Neural cell (in vitro differentiated cells): Measurements from ENCODE around the gene C8A. TPM values are rescaled to one million over a fixed set of nuclear protein-coding genes. Genes with fewer than 3 reads are reported as not detected.

Experiments used
- H2AFZ ChIP-seq: fragments of 200-600, 300-800 bp; sonication (generic), shearing (Covaris generic); 2 replicates; pipeline ENCODE4 v1.6.0; 2014; ENCODE audit warnings: low read depth, mild to moderate bottlenecking, antibody characterized with exemption, low read length, moderate library complexity
- H3F3A ChIP-seq: fragments of 200-600 bp; shearing (Covaris generic); 2 replicates; pipeline ENCODE4 v1.6.1; 2016; ENCODE audit warnings: mild to moderate bottlenecking, moderate library complexity, mixed read lengths, antibody characterized with exemption, low read length; ENCODE audit not compliant: insufficient read depth, poor library complexity, severe bottlenecking
- H3K27ac ChIP-seq: fragments of 200-600, 300-800 bp; sonication (generic), shearing (Covaris generic); 2 replicates; pipeline ENCODE4 v1.5.1; 2014; ENCODE audit warnings: mild to moderate bottlenecking, low read length, moderate library complexity
- H3K27me3 ChIP-seq: fragments of 300-800, 200-600 bp; sonication (generic), shearing (Covaris generic); 2 replicates; pipeline ENCODE4 v1.6.0; 2014; ENCODE audit warnings: mild to moderate bottlenecking, low read depth, low read length, moderate library complexity; ENCODE audit not compliant: insufficient read depth
- H3K36me3 ChIP-seq: fragments of 300-800, 200-600 bp; sonication (generic), shearing (Covaris generic); 2 replicates; pipeline ENCODE4 v1.5.1; 2014; ENCODE audit warnings: mild to moderate bottlenecking, antibody characterized with exemption, low read length, moderate library complexity; ENCODE audit not compliant: insufficient read depth
- H3K4me2 ChIP-seq: fragments of 300-800, 200-600 bp; sonication (generic), shearing (Covaris generic); 2 replicates; pipeline ENCODE4 v1.6.0; 2014; ENCODE audit warnings: mild to moderate bottlenecking, low read length
- H3K4me3 ChIP-seq: fragments of 300-800, 200-600 bp; sonication (generic), shearing (Covaris generic); 2 replicates; pipeline ENCODE4 v1.5.1; 2014; ENCODE audit warnings: mild to moderate bottlenecking, low read length, moderate library complexity
- H3K79me2 ChIP-seq: fragments of 200-600 bp; shearing (Covaris generic); replicated peaks from 2 replicates; pipeline ENCODE4 v1.6.0; 2014; ENCODE audit warnings: mild to moderate bottlenecking, low read length, moderate library complexity; ENCODE audit not compliant: insufficient read depth
- H3K9ac ChIP-seq: fragments of 300-800, 200-600 bp; sonication (generic), shearing (Covaris generic); 2 replicates; pipeline ENCODE4 v1.6.1; 2016; ENCODE audit warnings: mild to moderate bottlenecking, low read length, mixed read lengths
- H3K9me2 ChIP-seq: fragments of 200-600 bp; shearing (Covaris generic); 2 replicates; pipeline ENCODE4 v1.6.1; 2016; ENCODE audit warnings: mild to moderate bottlenecking, low read length, mixed read lengths; ENCODE audit not compliant: insufficient read depth
- H3K9me3 ChIP-seq: fragments of 200-600, 300-800 bp; sonication (generic), shearing (Covaris generic); 2 replicates; pipeline ENCODE4 v1.6.1; 2016; ENCODE audit warnings: mild to moderate bottlenecking, mixed run types, low read length, moderate library complexity, mixed read lengths
- H4K20me1 ChIP-seq: fragments of 200-600 bp; shearing (Covaris generic); 2 replicates; pipeline ENCODE4 v1.6.1; 2016; ENCODE audit warnings: mild to moderate bottlenecking, mixed run types; ENCODE audit not compliant: insufficient read depth
- CTCF ChIP-seq: fragments of 450-650 bp; IDR thresholded peaks from 2 replicates; pipeline ENCODE4 v1.5.1; 2014; ENCODE audit warnings: antibody characterized with exemption, mild to moderate bottlenecking, moderate library complexity; ENCODE audit not compliant: poor library complexity, severe bottlenecking
- EP300 ChIP-seq: fragments of 450-650 bp; conservative IDR thresholded peaks from 2 replicates; pipeline ENCODE4 v1.6.1; 2014; ENCODE audit warnings: antibody characterized with exemption, mild to moderate bottlenecking, moderate library complexity; ENCODE audit not compliant: poor library complexity, severe bottlenecking
- EZH2 ChIP-seq: fragments of 200-600, 300-800 bp; shearing (Covaris generic), sonication (generic); IDR thresholded peaks from 2 replicates; pipeline ENCODE4 v1.6.1; 2014; ENCODE audit warnings: antibody characterized with exemption, low read length, borderline replicate concordance, mild to moderate bottlenecking; ENCODE audit not compliant: insufficient read depth, poor library complexity, severe bottlenecking
- MXI1 ChIP-seq: fragments of 450-650 bp; conservative IDR thresholded peaks from 2 replicates; pipeline ENCODE4 v1.6.1; 2014; ENCODE audit warnings: antibody characterized with exemption, mild to moderate bottlenecking; ENCODE audit not compliant: poor library complexity, severe bottlenecking
- POLR2AphosphoS5 ChIP-seq: IDR thresholded peaks from 2 replicates; pipeline ENCODE4 v1.6.1; 2012
- RAD21 ChIP-seq: fragments of 450-650 bp; conservative IDR thresholded peaks from 2 replicates; pipeline ENCODE4 v1.6.1; 2014; ENCODE audit warnings: antibody characterized with exemption, mild to moderate bottlenecking, moderate library complexity
- SMC3 ChIP-seq: fragments of 450-650 bp; conservative IDR thresholded peaks from 2 replicates; pipeline ENCODE4 v1.6.1; 2014; ENCODE audit warnings: antibody characterized with exemption, mild to moderate bottlenecking, moderate library complexity; ENCODE audit not compliant: poor library complexity
- TAF1 ChIP-seq: IDR thresholded peaks from 2 replicates; pipeline ENCODE4 v1.6.1; 2012; ENCODE audit warnings: low read depth
- polyA plus RNA-seq: library from polyadenylated mRNA; depleted of rRNA; stranded (reverse); fragments of >200 nt; gene quantifications from 2 replicates; pipeline ENCODE4 v1.2.3, GENCODE V29; 2014
- TF ChIP-seq, protein P1 (sequence below): IDR thresholded peaks from 2 replicates; pipeline ENCODE4 v1.6.1; 2012; ENCODE audit warnings: borderline replicate concordance

Gene C8A
- polyA plus RNA-seq, 1 donor from 2014 or later: not detected

GRCh38 chr1:56833088-56833487 lies 21.5 kb upstream of the C8A start:
- Histone ChIP-seq H3K36me3 (no peaks in the 10 kb centered on the region), H3K27me3 (no peaks in the 10 kb centered on the region), H4K20me1 (no peaks in the 10 kb centered on the region), H3K27ac (no peak overlapping the region), H3K9ac (no peak overlapping the region), H3K4me3 (no peak overlapping the region), H3F3A (no peaks in the 10 kb centered on the region), H3K79me2 (no peaks in the 10 kb centered on the region), H3K9me3 (no peaks in the 10 kb centered on the region), H2AFZ (no peak overlapping the region), H3K4me2 (no peak overlapping the region), H3K9me2 (no peaks in the 10 kb centered on the region)
- TF ChIP-seq SMC3 (peak; percentile 69), CTCF (peak; percentile 61), EZH2 (no peak), RAD21 (peak; percentile 72)
- TF ChIP-seq, protein P1, sequence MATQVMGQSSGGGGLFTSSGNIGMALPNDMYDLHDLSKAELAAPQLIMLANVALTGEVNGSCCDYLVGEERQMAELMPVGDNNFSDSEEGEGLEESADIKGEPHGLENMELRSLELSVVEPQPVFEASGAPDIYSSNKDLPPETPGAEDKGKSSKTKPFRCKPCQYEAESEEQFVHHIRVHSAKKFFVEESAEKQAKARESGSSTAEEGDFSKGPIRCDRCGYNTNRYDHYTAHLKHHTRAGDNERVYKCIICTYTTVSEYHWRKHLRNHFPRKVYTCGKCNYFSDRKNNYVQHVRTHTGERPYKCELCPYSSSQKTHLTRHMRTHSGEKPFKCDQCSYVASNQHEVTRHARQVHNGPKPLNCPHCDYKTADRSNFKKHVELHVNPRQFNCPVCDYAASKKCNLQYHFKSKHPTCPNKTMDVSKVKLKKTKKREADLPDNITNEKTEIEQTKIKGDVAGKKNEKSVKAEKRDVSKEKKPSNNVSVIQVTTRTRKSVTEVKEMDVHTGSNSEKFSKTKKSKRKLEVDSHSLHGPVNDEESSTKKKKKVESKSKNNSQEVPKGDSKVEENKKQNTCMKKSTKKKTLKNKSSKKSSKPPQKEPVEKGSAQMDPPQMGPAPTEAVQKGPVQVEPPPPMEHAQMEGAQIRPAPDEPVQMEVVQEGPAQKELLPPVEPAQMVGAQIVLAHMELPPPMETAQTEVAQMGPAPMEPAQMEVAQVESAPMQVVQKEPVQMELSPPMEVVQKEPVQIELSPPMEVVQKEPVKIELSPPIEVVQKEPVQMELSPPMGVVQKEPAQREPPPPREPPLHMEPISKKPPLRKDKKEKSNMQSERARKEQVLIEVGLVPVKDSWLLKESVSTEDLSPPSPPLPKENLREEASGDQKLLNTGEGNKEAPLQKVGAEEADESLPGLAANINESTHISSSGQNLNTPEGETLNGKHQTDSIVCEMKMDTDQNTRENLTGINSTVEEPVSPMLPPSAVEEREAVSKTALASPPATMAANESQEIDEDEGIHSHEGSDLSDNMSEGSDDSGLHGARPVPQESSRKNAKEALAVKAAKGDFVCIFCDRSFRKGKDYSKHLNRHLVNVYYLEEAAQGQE: no peak

- Histone ChIP-seq H3F3A (no peaks in the 10 kb centered on the region), H4K20me1 (no peaks in the 10 kb centered on the region), H3K27me3 (no peaks in the 10 kb centered on the region), H3K79me2 (no peaks in the 10 kb centered on the region), H3K9ac (no peak overlapping the region), H3K9me2 (no peaks in the 10 kb centered on the region), H3K9me3 (no peaks in the 10 kb centered on the region), H3K4me3 (no peak overlapping the region), H3K36me3 (no peaks in the 10 kb centered on the region), H3K4me2 (no peak overlapping the region), H3K27ac (no peak overlapping the region), H2AFZ (no peak overlapping the region)
- TF ChIP-seq RAD21: no peak
- TF ChIP-seq MXI1: no peak
- no peak for TF ChIP-seq EZH2
- TF ChIP-seq POLR2AphosphoS5: no peak
- TF ChIP-seq CTCF: no peak
- TF ChIP-seq SMC3: no peak
- no peak for TF ChIP-seq TAF1
- no peak for TF ChIP-seq EP300
- TF ChIP-seq, protein P1: no peak
These were observed 20.3 kb upstream of the C8A start for GRCh38 chr1:56834137-56834900.
